HepG2 (cell line): Measurements from ENCODE around the gene MTHFD1L. TPM values are rescaled to one million over a fixed set of nuclear protein-coding genes. Genes with fewer than 3 reads are reported as not detected.

Source experiments
- CC2D1A ChIP-seq: sonication (generic); formaldehyde crosslinking; IDR thresholded peaks from 2 replicates; pipeline ENCODE4 v1.8.1; 2023; ENCODE audit warnings: mild to moderate bottlenecking, missing genetic modification reagents
- EZH2 ChIP-seq: conservative IDR thresholded peaks from 2 replicates; pipeline ENCODE4 v1.6.1; 2012; ENCODE audit warnings: mild to moderate bottlenecking, low read depth, low read length, moderate library complexity
- FOXP1 ChIP-seq, 2 experiments: fragments of 450-650 bp in 1 of 2; IDR thresholded peaks; 2 replicates each; pipeline ENCODE4 v1.6.1; 2017 to 2018; ENCODE audit warnings: antibody characterized with exemption in 1 of 2
- GTF3A ChIP-seq: sonication (generic); formaldehyde crosslinking; conservative IDR thresholded peaks from 2 replicates; pipeline ENCODE4 v1.4.0; 2020; ENCODE audit warnings: mild to moderate bottlenecking, missing genetic modification reagents
- GZF1 ChIP-seq: sonication (generic); formaldehyde crosslinking; IDR thresholded peaks from 2 replicates; pipeline ENCODE4 v1.5.1; 2020; ENCODE audit warnings: mild to moderate bottlenecking, missing genetic modification reagents
- HOXD1 ChIP-seq: sonication (generic); formaldehyde crosslinking; IDR thresholded peaks from 2 replicates; pipeline ENCODE4 v1.5.0; 2020; ENCODE audit warnings: missing genetic modification reagents
- NFE2L2 ChIP-seq: fragments of 150-350 bp; IDR thresholded peaks from 2 replicates; pipeline ENCODE4 v1.6.1; 2014; ENCODE audit warnings: low read length
- PHF20 ChIP-seq: sonication (generic); formaldehyde crosslinking; IDR thresholded peaks from 2 replicates; pipeline ENCODE4 v1.5.0; 2020; ENCODE audit warnings: mild to moderate bottlenecking, missing genetic modification reagents
- RBM22 ChIP-seq: fragments of 200-400 bp; formaldehyde crosslinking; optimal IDR thresholded peaks from 2 replicates; pipeline ENCODE3; 2017; ENCODE audit warnings: mild to moderate bottlenecking, low read length, moderate library complexity
- REXO4 ChIP-seq: sonication (generic); formaldehyde crosslinking; IDR thresholded peaks from 2 replicates; pipeline ENCODE4 v1.8.0; 2022; ENCODE audit warnings: missing genetic modification reagents, mild to moderate bottlenecking, borderline replicate concordance
- SNAI1 ChIP-seq: sonication (generic); formaldehyde crosslinking; IDR thresholded peaks from 2 replicates; pipeline ENCODE4 v1.5.0; 2020; ENCODE audit warnings: mild to moderate bottlenecking, missing genetic modification reagents, borderline replicate concordance
- TBP ChIP-seq: sonication (generic); formaldehyde crosslinking; IDR thresholded peaks from 2 replicates; pipeline ENCODE4 v1.5.0; 2020; ENCODE audit warnings: missing genetic modification reagents
- TFDP1 ChIP-seq: IDR thresholded peaks from 2 replicates; pipeline ENCODE4 v1.6.1; 2016; ENCODE audit warnings: missing compliant biosample characterization, missing genetic modification reagents, borderline replicate concordance
- ZBTB38 ChIP-seq: sonication (generic); formaldehyde crosslinking; IDR thresholded peaks from 2 replicates; pipeline ENCODE4 v1.5.1; 2020; ENCODE audit warnings: mild to moderate bottlenecking, missing genetic modification reagents
- ZKSCAN1 ChIP-seq: fragments of 150-350 bp; IDR thresholded peaks from 2 replicates; pipeline ENCODE4 v1.6.1; 2014; ENCODE audit warnings: low read length
- ZNF335 ChIP-seq: sonication (generic); formaldehyde crosslinking; IDR thresholded peaks from 2 replicates; pipeline ENCODE4 v1.4.0; 2020; ENCODE audit warnings: missing genetic modification reagents
- ZNF556 ChIP-seq: sonication (generic); formaldehyde crosslinking; IDR thresholded peaks from 2 replicates; pipeline ENCODE4 v1.4.0; 2020; ENCODE audit warnings: mild to moderate bottlenecking, missing genetic modification reagents, borderline replicate concordance
- ZNF704 ChIP-seq: sonication (generic); formaldehyde crosslinking; IDR thresholded peaks from 2 replicates; pipeline ENCODE4 v1.8.1; 2023; ENCODE audit warnings: mild to moderate bottlenecking, inconsistent platforms, moderate library complexity, missing genetic modification reagents, borderline replicate concordance
- ZNF772 ChIP-seq: sonication (generic); formaldehyde crosslinking; IDR thresholded peaks from 2 replicates; pipeline ENCODE4 v1.5.0; 2020; ENCODE audit warnings: mild to moderate bottlenecking, missing genetic modification reagents
- ZNF879 ChIP-seq: sonication (generic); formaldehyde crosslinking; IDR thresholded peaks from 2 replicates; pipeline ENCODE4 v1.8.1; 2023; ENCODE audit warnings: missing genetic modification reagents
- polyA plus RNA-seq, 8 experiments: library from polyadenylated mRNA; depleted of rRNA in 3 of 8; stranded (reverse) in 7 of 8; unstranded in 1 of 8; fragments of >200 nt; fragmentation: Illumina TruSeq in 4 of 8; extraction: Trizol in 4 of 8; gene quantifications; 2 replicates each; pipeline versions ENCODE4 v1.2.1 to v1.2.3, GENCODE V29; 2011 to 2016; ENCODE audit warnings: low read depth in 4 of 8, missing spikeins in 1 of 8, mixed read lengths in 1 of 8; ENCODE audit not compliant: insufficient read depth in 1 of 8
- total RNA-seq, 5 experiments: library from RNA; depleted of rRNA; stranded (reverse); fragments of >200 nt; fragmentation: Illumina TruSeq; extraction: Trizol; gene quantifications; 2 replicates each; pipeline ENCODE4 v1.2.3, GENCODE V29; 2016; ENCODE audit warnings: low read depth in 1 of 5
- TF ChIP-seq, protein P1 (sequence below): sonication (generic); formaldehyde crosslinking; IDR thresholded peaks from 2 replicates; pipeline ENCODE4 v1.9.0; 2022; ENCODE audit warnings: low read depth, missing genetic modification reagents
- TF ChIP-seq, protein P2 (sequence below): sonication (generic); formaldehyde crosslinking; IDR thresholded peaks from 2 replicates; pipeline ENCODE4 v1.8.1; 2023; ENCODE audit warnings: mild to moderate bottlenecking, missing genetic modification reagents, borderline replicate concordance
- TF ChIP-seq, protein P3 (sequence below): sonication (generic); formaldehyde crosslinking; IDR thresholded peaks from 2 replicates; pipeline ENCODE4 v1.5.0; 2020; ENCODE audit warnings: mild to moderate bottlenecking, missing genetic modification reagents

Gene MTHFD1L
- total and polyA plus RNA-seq, 2 of the 13 experiments (the other 11 are each of a cell fraction or from before 2014, with no cell fraction given) = 24.0 to 39.6 TPM

DNA sequence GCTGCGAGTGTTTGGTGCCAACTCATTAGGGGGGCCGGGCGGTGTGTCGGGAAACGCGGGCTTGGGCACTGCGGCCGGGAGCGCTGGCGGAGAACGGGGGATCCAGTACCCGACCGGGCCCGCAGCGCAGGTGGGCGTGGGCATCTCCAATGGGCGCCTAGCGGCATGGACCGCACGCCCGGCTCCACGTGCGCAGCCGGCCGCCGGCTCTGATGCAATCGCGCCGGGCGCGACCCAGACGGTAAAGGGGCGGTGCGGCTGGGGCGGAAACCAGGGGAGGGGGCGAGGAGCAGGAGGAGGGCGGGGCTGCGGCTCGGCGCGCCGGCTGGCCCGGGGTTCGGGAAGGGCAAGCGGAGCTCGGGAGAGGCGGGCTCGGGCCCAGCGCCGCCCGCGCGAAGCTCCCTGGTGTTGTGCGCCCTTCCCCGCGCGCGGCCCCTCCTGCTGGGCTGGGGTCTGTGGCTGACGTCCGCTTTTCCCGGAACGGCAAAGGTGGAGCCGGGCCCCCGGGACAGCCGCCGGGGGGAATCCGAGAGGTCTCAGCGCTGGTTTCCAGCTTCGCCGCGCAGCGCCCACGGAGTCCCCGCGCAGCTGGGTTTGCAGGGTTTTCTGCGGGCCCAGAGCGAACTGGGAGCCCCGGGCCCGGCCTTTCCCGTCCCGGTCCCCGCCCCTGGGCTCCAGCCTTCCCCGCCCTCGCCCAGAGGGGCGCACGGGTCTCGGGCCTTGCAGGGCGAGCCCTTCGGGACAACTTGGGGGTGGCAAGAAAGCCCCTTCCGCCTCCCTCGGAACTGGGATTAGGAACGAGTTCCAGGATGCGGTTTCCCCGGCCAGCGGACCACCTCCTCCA, 867 bp downstream of the MTHFD1L start (continued):
- TF ChIP-seq, protein P1, sequence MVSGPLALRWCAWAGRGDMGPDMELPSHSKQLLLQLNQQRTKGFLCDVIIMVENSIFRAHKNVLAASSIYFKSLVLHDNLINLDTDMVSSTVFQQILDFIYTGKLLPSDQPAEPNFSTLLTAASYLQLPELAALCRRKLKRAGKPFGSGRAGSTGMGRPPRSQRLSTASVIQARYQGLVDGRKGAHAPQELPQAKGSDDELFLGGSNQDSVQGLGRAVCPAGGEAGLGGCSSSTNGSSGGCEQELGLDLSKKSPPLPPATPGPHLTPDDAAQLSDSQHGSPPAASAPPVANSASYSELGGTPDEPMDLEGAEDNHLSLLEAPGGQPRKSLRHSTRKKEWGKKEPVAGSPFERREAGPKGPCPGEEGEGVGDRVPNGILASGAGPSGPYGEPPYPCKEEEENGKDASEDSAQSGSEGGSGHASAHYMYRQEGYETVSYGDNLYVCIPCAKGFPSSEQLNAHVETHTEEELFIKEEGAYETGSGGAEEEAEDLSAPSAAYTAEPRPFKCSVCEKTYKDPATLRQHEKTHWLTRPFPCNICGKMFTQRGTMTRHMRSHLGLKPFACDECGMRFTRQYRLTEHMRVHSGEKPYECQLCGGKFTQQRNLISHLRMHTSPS (CRISPR knock-in tag) = peak; percentile 66
- TF ChIP-seq RBM22 (no peak), ZNF556 (CRISPR knock-in tag) (peak; percentile 94), FOXP1 (IDR thresholded peaks at IDR 0.05) (no peak), FOXP1 (CRISPR knock-in tag; IDR thresholded peaks at IDR 0.05) (no peak), TBP (no peak), ZNF335 (CRISPR knock-in tag) (no peak), PHF20 (peak; percentile 60; the same call in 1 of the 2 replicates), HOXD1 (peak; percentile 78), ZKSCAN1 (no peak), ZNF772 (CRISPR knock-in tag) (peak; percentile 62; the same call in 1 of the 2 replicates), TFDP1 (CRISPR knock-in tag) (peak; percentile 92), REXO4 (CRISPR knock-in tag) (no peak), SNAI1 (CRISPR knock-in tag) (peak; percentile 76; the same call in 1 of the 2 replicates), NFE2L2 (no peak), ZBTB38 (CRISPR knock-in tag) (peak; percentile 82; the same call in 1 of the 2 replicates), GZF1 (peak; percentile 86; the same call in 1 of the 2 replicates), EZH2 (no peak), CC2D1A (0 out of 2 replicates have a peak, but pooled peaks have one; percentile 84), GTF3A (CRISPR knock-in tag) (no peak), ZNF704 (CRISPR knock-in tag) (no peak; the same call in 1 of the 2 replicates), ZNF879 (CRISPR knock-in tag) (no peak)
- TF ChIP-seq, protein P2, sequence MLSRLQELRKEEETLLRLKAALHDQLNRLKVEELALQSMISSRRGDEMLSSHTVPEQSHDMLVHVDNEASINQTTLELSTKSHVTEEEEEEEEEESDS = 0 out of 2 replicates have a peak, but pooled peaks have one; percentile 70
- TF ChIP-seq, protein P3, sequence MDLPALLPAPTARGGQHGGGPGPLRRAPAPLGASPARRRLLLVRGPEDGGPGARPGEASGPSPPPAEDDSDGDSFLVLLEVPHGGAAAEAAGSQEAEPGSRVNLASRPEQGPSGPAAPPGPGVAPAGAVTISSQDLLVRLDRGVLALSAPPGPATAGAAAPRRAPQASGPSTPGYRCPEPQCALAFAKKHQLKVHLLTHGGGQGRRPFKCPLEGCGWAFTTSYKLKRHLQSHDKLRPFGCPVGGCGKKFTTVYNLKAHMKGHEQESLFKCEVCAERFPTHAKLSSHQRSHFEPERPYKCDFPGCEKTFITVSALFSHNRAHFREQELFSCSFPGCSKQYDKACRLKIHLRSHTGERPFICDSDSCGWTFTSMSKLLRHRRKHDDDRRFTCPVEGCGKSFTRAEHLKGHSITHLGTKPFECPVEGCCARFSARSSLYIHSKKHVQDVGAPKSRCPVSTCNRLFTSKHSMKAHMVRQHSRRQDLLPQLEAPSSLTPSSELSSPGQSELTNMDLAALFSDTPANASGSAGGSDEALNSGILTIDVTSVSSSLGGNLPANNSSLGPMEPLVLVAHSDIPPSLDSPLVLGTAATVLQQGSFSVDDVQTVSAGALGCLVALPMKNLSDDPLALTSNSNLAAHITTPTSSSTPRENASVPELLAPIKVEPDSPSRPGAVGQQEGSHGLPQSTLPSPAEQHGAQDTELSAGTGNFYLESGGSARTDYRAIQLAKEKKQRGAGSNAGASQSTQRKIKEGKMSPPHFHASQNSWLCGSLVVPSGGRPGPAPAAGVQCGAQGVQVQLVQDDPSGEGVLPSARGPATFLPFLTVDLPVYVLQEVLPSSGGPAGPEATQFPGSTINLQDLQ = no peak; the same call in 1 of the 2 replicates
